B cell (primary cell): ENCODE results near the gene BCAS4.

Experiments
- CTCF ChIP-seq: fragments of 200-600 bp; IDR thresholded peaks from one replicate; pipeline ENCODE4 v1.8.0; 2022; ENCODE audit warnings: antibody characterized with exemption, mild to moderate bottlenecking
- EZH2 ChIP-seq: IDR thresholded peaks from 2 replicates; pipeline ENCODE4 v1.6.1; 2012; ENCODE audit warnings: borderline replicate concordance, low read depth, mild to moderate bottlenecking, moderate library complexity, low read length; ENCODE audit not compliant: insufficient read depth, poor library complexity, severe bottlenecking

GRCh38 chr20:50898475-50898874 is 103.6 kb downstream of the BCAS4 start:
- no peak for TF ChIP-seq EZH2
- no peak for TF ChIP-seq CTCF
